Thyroid gland (tissue), 4 donors: ENCODE measurements around the gene ATXN7L1. TPM values are rescaled to one million over a fixed set of nuclear protein-coding genes. Genes with fewer than 3 reads are reported as not detected.

Source experiments
- DNase-seq, 2 donors: peaks; one replicate each; pipeline ENCODE4 v3.0.0-alpha.2; 2019
- H3K27ac ChIP-seq, 3 donors: fragments of 200-600 bp; sonication (generic); 1 replicate in 2 of 3; 2 replicates in 1 of 3; pipeline ENCODE4 v1.5.1; 2016 to 2019; ENCODE audit warnings: mild to moderate bottlenecking in 1 of 3, moderate library complexity in 1 of 3
- H3K27me3 ChIP-seq: fragments of 200-600 bp; sonication (generic); one replicate; pipeline ENCODE4 v1.5.1; 2019
- H3K36me3 ChIP-seq, 2 donors: fragments of 200-600 bp; sonication (generic); one replicate each; pipeline ENCODE4 v1.5.1; 2016 to 2019
- H3K4me1 ChIP-seq, 2 donors: fragments of 200-600 bp; sonication (generic); one replicate each; pipeline ENCODE4 v1.5.1; 2017 to 2019
- H3K4me3 ChIP-seq, 3 donors: fragments of 200-600 bp; sonication (generic); replicated peaks in 1 of 3; 1 replicate in 2 of 3; 2 replicates in 1 of 3; pipeline ENCODE4 v1.5.1; 2016; ENCODE audit warnings: mild to moderate bottlenecking in 1 of 3
- H3K9me3 ChIP-seq: fragments of 200-600 bp; sonication (generic); one replicate; pipeline ENCODE4 v1.5.1; 2017
- CTCF ChIP-seq, 6 experiments: fragments of 200-600 bp in 3 of 6; fragments of 450-650 bp in 3 of 6; sonication (generic) in 3 of 6; IDR thresholded peaks; one replicate each; pipeline ENCODE4 v1.5.1; 2016 to 2019; ENCODE audit warnings: antibody characterized with exemption in 6 of 6, mild to moderate bottlenecking in 2 of 6, inconsistent platforms in 1 of 6, moderate library complexity in 1 of 6
- POLR2A ChIP-seq, 2 donors: fragments of 450-650 bp; IDR thresholded peaks; one replicate each; pipeline ENCODE4 v1.6.1; 2017; ENCODE audit warnings: antibody characterized with exemption in 2 of 2, mild to moderate bottlenecking in 2 of 2, moderate library complexity in 1 of 2
- WGBS, 2 donors: methylation state at CpG; one replicate each; pipeline ENCODE4 v1.1.5; 2017; 5-methylcytosine and 5-hydroxymethylcytosine counted together
- intact Hi-C: fragments of 100-400 bp; cut with DNase I; formaldehyde crosslinking; loops from one replicate; pipeline ENCODE4 v1.15.1; 2023
- total RNA-seq, 4 donors: library from RNA; depleted of rRNA; stranded (reverse); fragments of >200 nt; gene quantifications; one replicate each; pipeline ENCODE4 v1.2.3, GENCODE V29; 2016

ATXN7L1 gene
- total RNA-seq, 4 donors from 2014 or later: 21.8 to 24.4 (median 22.8) TPM

DNA sequence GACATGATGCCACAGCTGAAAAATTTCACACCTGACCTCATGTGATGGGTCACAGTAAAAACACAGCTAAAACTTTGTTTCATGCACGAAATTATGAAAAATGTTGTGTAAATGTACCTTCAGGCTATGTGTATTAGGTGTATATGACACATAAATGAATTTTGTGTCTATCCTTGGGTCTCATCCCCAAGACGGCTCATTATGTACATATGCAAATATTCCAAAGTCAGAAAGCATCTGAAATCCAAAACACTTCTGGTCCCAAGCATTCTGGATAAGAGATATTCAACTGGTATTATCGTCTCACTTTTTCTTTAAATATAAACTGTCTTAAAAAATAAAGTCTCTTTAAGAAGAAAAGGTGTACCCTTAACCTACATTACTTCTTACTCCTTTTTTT lies 145.4 kb downstream of the ATXN7L1 start:
- no peak for TF ChIP-seq POLR2A (IDR thresholded peaks at IDR 0.05)
- no peak for TF ChIP-seq CTCF (IDR thresholded peaks at IDR 0.05)
- WGBS, 2 donors: 91 to 98% methylated on average over 3 of the region's 3 CpGs
- Histone ChIP-seq H3K27ac (no peak overlapping the region), H3K4me3 (no peak overlapping the region), H3K36me3 (no peaks in the 10 kb centered on the region), H3K9me3 (no peaks in the 10 kb centered on the region), H3K27me3 (no peaks in the 10 kb centered on the region), H3K4me1 (no peaks in the 10 kb centered on the region)
- intact Hi-C loops: no loop called here
- DNase-seq: no peak

DNA sequence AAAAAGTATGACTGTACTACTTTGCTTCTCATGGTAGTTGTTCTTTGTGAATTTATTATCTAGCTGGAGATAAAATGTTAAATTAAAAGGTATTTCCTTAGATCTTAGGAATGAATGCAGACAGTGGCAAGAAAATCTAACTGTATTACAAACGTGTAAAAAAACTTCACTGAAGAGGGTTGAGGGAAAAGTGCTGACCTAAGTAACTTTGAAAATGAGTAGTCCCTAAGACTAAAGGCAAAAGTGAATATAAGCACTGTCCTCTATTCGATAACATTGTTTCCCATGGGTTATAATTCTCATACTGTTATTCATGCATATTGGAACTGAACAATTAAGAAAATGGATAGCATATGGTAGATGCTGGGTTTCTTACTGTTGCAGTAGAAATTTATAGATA lies 148.4 kb downstream of the ATXN7L1 start:
- H3K27me3 ChIP-seq: no peaks in the 10 kb centered on the region
- no peak overlapping the region for H3K27ac ChIP-seq
- no peak for TF ChIP-seq POLR2A (IDR thresholded peaks at IDR 0.05)
- TF ChIP-seq CTCF (IDR thresholded peaks at IDR 0.05): no peak
- no peak for DNase-seq
- no peaks in the 10 kb centered on the region for H3K36me3 ChIP-seq
- no peaks in the 10 kb centered on the region for H3K9me3 ChIP-seq
- H3K4me1 ChIP-seq: peaks cover 4 to 9% of the 10 kb centered on the region in 2 donors
- WGBS, 2 donors: 83% methylated on average over 2 of the region's 2 CpGs
- intact Hi-C loops: no loop called here
- no peak overlapping the region for H3K4me3 ChIP-seq

GRCh38 chr7:105724688-105725087 lies 151.7 kb downstream of the ATXN7L1 start:
- Histone ChIP-seq H3K36me3 (no peaks in the 10 kb centered on the region), H3K4me3 (no peak overlapping the region), H3K9me3 (no peaks in the 10 kb centered on the region), H3K27ac (no peak overlapping the region), H3K27me3 (no peaks in the 10 kb centered on the region), H3K4me1 (peaks cover 4 to 9% of the 10 kb centered on the region in 2 donors)
- intact Hi-C loops: no loop called here
- DNase-seq: no peak
- no peak for TF ChIP-seq CTCF (IDR thresholded peaks at IDR 0.05)
- no peak for TF ChIP-seq POLR2A (IDR thresholded peaks at IDR 0.05)
- WGBS, 2 donors: 92 to 95% methylated on average over 2 of the region's 2 CpGs

GRCh38 chr7:105723572-105723971 lies 152.8 kb downstream of the ATXN7L1 start:
- peak; percentile 85 to 91 for DNase-seq
- 28 to 50% methylated on average over 5 of the region's 5 CpGs for WGBS, 2 donors
- H3K27ac ChIP-seq: no peak overlapping the region
- H3K4me1 ChIP-seq: peaks cover 7 to 14% of the 10 kb centered on the region in 2 donors
- H3K36me3 ChIP-seq: no peaks in the 10 kb centered on the region
- H3K27me3 ChIP-seq: no peaks in the 10 kb centered on the region
- peak in 2 of 6 experiments; percentile 7 to 23 for TF ChIP-seq CTCF (IDR thresholded peaks at IDR 0.05)
- TF ChIP-seq POLR2A (IDR thresholded peaks at IDR 0.05): peak in 1 of 2 donors; percentile 9
- H3K9me3 ChIP-seq: no peaks in the 10 kb centered on the region
- H3K4me3 ChIP-seq: no peak overlapping the region
- intact Hi-C loops: no loop called here

DNA sequence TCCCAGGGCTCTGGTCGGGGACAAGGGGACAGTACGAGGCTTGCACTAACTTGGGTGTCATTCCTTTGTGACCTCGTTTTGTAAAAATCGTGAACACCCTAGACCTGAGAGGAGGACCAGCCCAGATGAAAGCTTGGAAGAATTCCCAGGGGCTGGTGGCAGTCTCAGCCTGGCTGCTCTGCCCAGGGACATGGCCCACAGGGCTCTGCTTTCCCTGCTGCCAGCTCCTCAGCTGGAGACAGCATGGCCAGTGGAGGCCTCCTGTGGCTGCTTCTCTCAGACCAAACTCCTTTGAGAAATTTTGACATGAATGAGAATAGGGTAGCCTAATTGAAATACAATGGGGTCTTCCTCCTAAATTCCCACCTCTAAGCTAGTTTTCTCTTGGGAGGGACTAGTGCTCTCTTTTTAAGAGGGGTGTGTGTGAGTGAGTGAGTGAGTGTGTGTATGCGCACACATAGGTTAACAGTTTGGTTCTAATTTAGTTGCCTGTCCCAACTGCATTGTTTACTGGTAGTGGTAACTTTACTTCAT lies 154.8 kb downstream of the ATXN7L1 start:
- 86 to 97% methylated on average over 5 of the region's 5 CpGs for WGBS, 2 donors
- intact Hi-C loops: no loop called here
- no peaks in the 10 kb centered on the region for H3K9me3 ChIP-seq
- H3K36me3 ChIP-seq: no peaks in the 10 kb centered on the region
- TF ChIP-seq CTCF (IDR thresholded peaks at IDR 0.05) (no peak), POLR2A (IDR thresholded peaks at IDR 0.05) (no peak)
- peaks cover 9 to 16% of the 10 kb centered on the region in 2 donors for H3K4me1 ChIP-seq
- no peak overlapping the region for H3K4me3 ChIP-seq
- H3K27me3 ChIP-seq: no peaks in the 10 kb centered on the region
- peak in 1 of 2 donors; percentile 26 for DNase-seq
- no peak overlapping the region for H3K27ac ChIP-seq
